Osteocyte (in vitro differentiated cells): ENCODE data around the gene ATG10. TPM values are rescaled to one million over a fixed set of nuclear protein-coding genes. Genes with fewer than 3 reads are reported as not detected.

Source experiments
- DNase-seq: peaks from one replicate; pipeline ENCODE4 v3.0.0; 2021; ENCODE audit warnings: mixed read lengths; ENCODE audit not compliant: unreplicated experiment; ENCODE audit errors: extremely low spot score
- H3K27ac Mint-ChIP-seq: one replicate; pipeline ENCODE4 v1.8.0; 2021; ENCODE audit warnings: mild to moderate bottlenecking, mixed read lengths; ENCODE audit not compliant: unreplicated experiment
- H3K27me3 Mint-ChIP-seq: one replicate; pipeline ENCODE4 v1.8.0; 2021; ENCODE audit warnings: mixed read lengths; ENCODE audit not compliant: unreplicated experiment
- H3K36me3 Mint-ChIP-seq: one replicate; pipeline ENCODE4 v1.8.0; 2021; ENCODE audit warnings: mixed read lengths; ENCODE audit not compliant: unreplicated experiment
- H3K4me1 Mint-ChIP-seq: one replicate; pipeline ENCODE4 v1.8.0; 2021; ENCODE audit warnings: mixed read lengths; ENCODE audit not compliant: unreplicated experiment
- H3K4me3 Mint-ChIP-seq: one replicate; pipeline ENCODE4 v1.8.0; 2021; ENCODE audit warnings: mild to moderate bottlenecking, moderate library complexity, mixed read lengths; ENCODE audit not compliant: unreplicated experiment
- H3K9me3 Mint-ChIP-seq: one replicate; pipeline ENCODE4 v1.8.0; 2021; ENCODE audit warnings: mixed read lengths; ENCODE audit not compliant: unreplicated experiment
- CTCF ChIP-seq: fragments of 200-600 bp; sonication (generic); IDR thresholded peaks from 2 replicates; pipeline ENCODE4 v1.5.0; 2021; ENCODE audit warnings: antibody characterized with exemption, mild to moderate bottlenecking, moderate library complexity
- total RNA-seq: library from RNA; stranded (reverse); gene quantifications from 2 replicates; pipeline ENCODE4 v1.2.1, GENCODE V29; 2021

Gene ATG10
- total RNA-seq, 1 donor from 2014 or later = 8.3 TPM

- peaks cover 36% of the 10 kb centered on the region for H3K4me1 Mint-ChIP-seq
- no peak overlapping the region for H3K27ac Mint-ChIP-seq
- no peak for DNase-seq
- H3K9me3 Mint-ChIP-seq = no peaks in the 10 kb centered on the region
- TF ChIP-seq CTCF = no peak
- H3K36me3 Mint-ChIP-seq = no peaks in the 10 kb centered on the region
- no peak overlapping the region for H3K4me3 Mint-ChIP-seq
- H3K27me3 Mint-ChIP-seq = no peaks in the 10 kb centered on the region
Observed at GRCh38 chr5:82168294-82168693, 196.5 kb downstream of the ATG10 start.

- Mint-ChIP-seq H3K9me3 (no peaks in the 10 kb centered on the region), H3K36me3 (no peaks in the 10 kb centered on the region), H3K4me3 (no peak overlapping the region), H3K27ac (no peak overlapping the region), H3K4me1 (peaks cover 20% of the 10 kb centered on the region), H3K27me3 (no peaks in the 10 kb centered on the region)
- no peak for DNase-seq
- no peak for TF ChIP-seq CTCF
Observed at GRCh38 chr5:82169892-82170291, 198.1 kb downstream of the ATG10 start.

- DNase-seq = no peak
- peak; percentile 57 for TF ChIP-seq CTCF
- Mint-ChIP-seq H3K9me3 (no peaks in the 10 kb centered on the region), H3K4me3 (no peak overlapping the region), H3K4me1 (no peaks in the 10 kb centered on the region), H3K27me3 (no peaks in the 10 kb centered on the region), H3K36me3 (no peaks in the 10 kb centered on the region), H3K27ac (no peak overlapping the region)
Observed at GRCh38 chr5:82174128-82174918, 202.5 kb downstream of the ATG10 start.

- no peaks in the 10 kb centered on the region for H3K27me3 Mint-ChIP-seq
- no peak for DNase-seq
- H3K27ac Mint-ChIP-seq = no peak overlapping the region
- no peaks in the 10 kb centered on the region for H3K9me3 Mint-ChIP-seq
- no peak for TF ChIP-seq CTCF
- no peaks in the 10 kb centered on the region for H3K4me1 Mint-ChIP-seq
- no peak overlapping the region for H3K4me3 Mint-ChIP-seq
- H3K36me3 Mint-ChIP-seq = no peaks in the 10 kb centered on the region
Observed at GRCh38 chr5:82174919-82175219, 203.0 kb downstream of the ATG10 start.

GRCh38 chr5:82176115-82176814 is 204.4 kb downstream of the ATG10 start:
- no peaks in the 10 kb centered on the region for H3K4me1 Mint-ChIP-seq
- DNase-seq = no peak
- TF ChIP-seq CTCF = no peak
- H3K9me3 Mint-ChIP-seq = no peaks in the 10 kb centered on the region
- H3K27ac Mint-ChIP-seq = no peak overlapping the region
- peaks cover 2% of the 10 kb centered on the region for H3K36me3 Mint-ChIP-seq
- no peaks in the 10 kb centered on the region for H3K27me3 Mint-ChIP-seq
- H3K4me3 Mint-ChIP-seq = no peak overlapping the region
